ENCODE data around the gene PWWP2A.

DNA sequence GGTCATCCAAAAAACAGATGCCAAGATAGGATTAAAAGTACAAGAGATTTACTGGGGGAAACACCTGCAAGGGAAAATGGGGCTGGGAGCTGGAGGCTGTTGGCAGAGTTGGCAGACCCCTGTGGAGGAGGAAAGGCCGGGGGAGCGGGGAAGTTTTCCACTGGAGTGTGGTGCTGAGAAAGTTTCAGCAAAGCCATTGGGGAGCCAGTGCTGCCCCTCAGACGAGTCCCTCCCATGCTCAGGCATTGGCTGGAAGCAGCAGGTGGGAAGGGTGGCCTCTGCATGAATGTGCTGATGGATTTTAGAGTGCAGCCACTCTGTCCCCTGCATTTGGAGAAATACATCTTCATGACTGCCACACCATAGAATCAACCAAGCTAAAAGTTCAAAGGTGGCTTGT, 57.5 kb downstream of the PWWP2A start:
- TF ChIP-seq, protein P1, sequence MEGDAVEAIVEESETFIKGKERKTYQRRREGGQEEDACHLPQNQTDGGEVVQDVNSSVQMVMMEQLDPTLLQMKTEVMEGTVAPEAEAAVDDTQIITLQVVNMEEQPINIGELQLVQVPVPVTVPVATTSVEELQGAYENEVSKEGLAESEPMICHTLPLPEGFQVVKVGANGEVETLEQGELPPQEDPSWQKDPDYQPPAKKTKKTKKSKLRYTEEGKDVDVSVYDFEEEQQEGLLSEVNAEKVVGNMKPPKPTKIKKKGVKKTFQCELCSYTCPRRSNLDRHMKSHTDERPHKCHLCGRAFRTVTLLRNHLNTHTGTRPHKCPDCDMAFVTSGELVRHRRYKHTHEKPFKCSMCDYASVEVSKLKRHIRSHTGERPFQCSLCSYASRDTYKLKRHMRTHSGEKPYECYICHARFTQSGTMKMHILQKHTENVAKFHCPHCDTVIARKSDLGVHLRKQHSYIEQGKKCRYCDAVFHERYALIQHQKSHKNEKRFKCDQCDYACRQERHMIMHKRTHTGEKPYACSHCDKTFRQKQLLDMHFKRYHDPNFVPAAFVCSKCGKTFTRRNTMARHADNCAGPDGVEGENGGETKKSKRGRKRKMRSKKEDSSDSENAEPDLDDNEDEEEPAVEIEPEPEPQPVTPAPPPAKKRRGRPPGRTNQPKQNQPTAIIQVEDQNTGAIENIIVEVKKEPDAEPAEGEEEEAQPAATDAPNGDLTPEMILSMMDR (conservative IDR thresholded peaks at IDR 0.05; ENCODE audit: low read depth, low read length), result no peak
- no peak for TF ChIP-seq EZH2 (IDR thresholded peaks at IDR 0.05; ENCODE audit: low read length, unreplicated experiment)

Data from PC-3 (cell line).